Measurements from ENCODE around the gene CRACR2A. TPM values are rescaled to one million over a fixed set of nuclear protein-coding genes. Genes with fewer than 3 reads are reported as not detected.

The CRACR2A gene
- total RNA-seq, 1 experiment from 2014 or later = not detected

- POLR2A ChIA-PET (ENCODE audit: unreplicated experiment) = no interaction called here
- H3K9ac ChIP-seq (ENCODE audit: low read length) = no peak overlapping the region
- no peaks in the 10 kb centered on the region for H3F3A ChIP-seq (ENCODE audit: low read length, unreplicated experiment)
- BruUV-seq (replicated peaks) = no TSS peak
- H2AFZ ChIP-seq (ENCODE audit: low read length) = no peak overlapping the region
- ATAC-seq (peak; percentile 31; the same call in 1 of the 2 replicates), DNase-seq (peak; percentile 42)
- H4K20me1 ChIP-seq (ENCODE audit: low read length) = no peaks in the 10 kb centered on the region
- H3K27me3 ChIP-seq (ENCODE audit: low read length) = no peaks in the 10 kb centered on the region
- H3K27ac ChIP-seq (ENCODE audit: low read length) = no peak overlapping the region
- no peak for TF ChIP-seq EZH2 (IDR thresholded peaks at IDR 0.05; ENCODE audit: low read length, unreplicated experiment)
- TF ChIP-seq CTCF (conservative IDR thresholded peaks at IDR 0.05; ENCODE audit: low read depth, low read length) = peak; percentile 60
- no peak overlapping the region for H3K4me2 ChIP-seq (ENCODE audit: low read length)
- H3K79me2 ChIP-seq (ENCODE audit: low read length) = no peaks in the 10 kb centered on the region
- no peaks in the 10 kb centered on the region for H3K9me2 ChIP-seq (replicated peaks; ENCODE audit: low read length)
- CTCF ChIA-PET = interaction anchor here (0.6 kb wide), 1 partner anchor 122 kb away, joined by 4 read pairs; no protein-coding TSS in a partner anchor
- intact Hi-C loops (cut with micrococcal nuclease) = loop anchor here (5.0 kb wide), 1 partner anchor 122 kb away; no protein-coding TSS in a partner anchor
- H3K4me1 ChIP-seq (ENCODE audit: insufficient read depth, low read length) = no peaks in the 10 kb centered on the region
- no peaks in the 10 kb centered on the region for H3K36me3 ChIP-seq (ENCODE audit: low read depth, low read length)
- no peak overlapping the region for H3K4me3 ChIP-seq (ENCODE audit: low read length)
- H3K9me3 ChIP-seq (ENCODE audit: low read length) = no peaks in the 10 kb centered on the region
Measured at GRCh38 chr12:3655328-3655900, 97.5 kb downstream of the CRACR2A start.

GRCh38 chr12:3651585-3652424 is 101.1 kb downstream of the CRACR2A start:
- Histone ChIP-seq H4K20me1 (ENCODE audit: low read length) (no peaks in the 10 kb centered on the region), H3K4me3 (ENCODE audit: low read length) (no peak overlapping the region), H3F3A (ENCODE audit: low read length, unreplicated experiment) (no peaks in the 10 kb centered on the region), H3K79me2 (ENCODE audit: low read length) (no peaks in the 10 kb centered on the region), H3K27me3 (ENCODE audit: low read length) (no peaks in the 10 kb centered on the region), H2AFZ (ENCODE audit: low read length) (no peak overlapping the region), H3K9ac (ENCODE audit: low read length) (no peak overlapping the region), H3K27ac (ENCODE audit: low read length) (no peak overlapping the region), H3K9me2 (replicated peaks; ENCODE audit: low read length) (no peaks in the 10 kb centered on the region), H3K4me1 (ENCODE audit: insufficient read depth, low read length) (no peaks in the 10 kb centered on the region), H3K9me3 (ENCODE audit: low read length) (no peaks in the 10 kb centered on the region), H3K4me2 (ENCODE audit: low read length) (no peak overlapping the region), H3K36me3 (ENCODE audit: low read depth, low read length) (no peaks in the 10 kb centered on the region)
- intact Hi-C loops (cut with micrococcal nuclease) = no loop called here
- ChIA-PET POLR2A (ENCODE audit: unreplicated experiment) (no interaction called here), CTCF (interaction anchor here (0.6 kb wide), 1 partner anchor 388 kb away, joined by 3 read pairs; no protein-coding TSS in a partner anchor)
- ATAC-seq (no peak), DNase-seq (no peak)
- TF ChIP-seq EZH2phosphoT487 (IDR thresholded peaks at IDR 0.05; ENCODE audit: borderline replicate concordance, low read length) (no peak), EZH2 (IDR thresholded peaks at IDR 0.05; ENCODE audit: low read length, unreplicated experiment) (no peak), CTCF (conservative IDR thresholded peaks at IDR 0.05; ENCODE audit: low read depth, low read length) (no peak)
- BruUV-seq (replicated peaks) = no TSS peak

- TF ChIP-seq EZH2 (IDR thresholded peaks at IDR 0.05; ENCODE audit: low read length, unreplicated experiment) (no peak), EZH2phosphoT487 (IDR thresholded peaks at IDR 0.05; ENCODE audit: borderline replicate concordance, low read length) (no peak), CTCF (conservative IDR thresholded peaks at IDR 0.05; ENCODE audit: low read depth, low read length) (no peak)
- Histone ChIP-seq H3F3A (ENCODE audit: low read length, unreplicated experiment) (no peaks in the 10 kb centered on the region), H3K4me3 (ENCODE audit: low read length) (no peak overlapping the region), H3K4me1 (ENCODE audit: insufficient read depth, low read length) (no peaks in the 10 kb centered on the region), H3K9me3 (ENCODE audit: low read length) (no peaks in the 10 kb centered on the region), H3K9ac (ENCODE audit: low read length) (no peak overlapping the region), H3K36me3 (ENCODE audit: low read depth, low read length) (no peaks in the 10 kb centered on the region), H3K4me2 (ENCODE audit: low read length) (no peak overlapping the region), H2AFZ (ENCODE audit: low read length) (no peak overlapping the region), H4K20me1 (ENCODE audit: low read length) (no peaks in the 10 kb centered on the region), H3K9me2 (replicated peaks; ENCODE audit: low read length) (no peaks in the 10 kb centered on the region), H3K27ac (ENCODE audit: low read length) (no peak overlapping the region), H3K27me3 (ENCODE audit: low read length) (no peaks in the 10 kb centered on the region), H3K79me2 (ENCODE audit: low read length) (no peaks in the 10 kb centered on the region)
- ATAC-seq (no peak), DNase-seq (no peak)
- intact Hi-C loops (cut with micrococcal nuclease) = no loop called here
- BruUV-seq (replicated peaks) = no TSS peak
- POLR2A ChIA-PET (ENCODE audit: unreplicated experiment) = no interaction called here
- CTCF ChIA-PET = no interaction called here
Measured at GRCh38 chr12:3647504-3647903, 105.4 kb downstream of the CRACR2A start.
